Panc1 (cell line): ENCODE data around the gene CPLX1. TPM values are rescaled to one million over a fixed set of nuclear protein-coding genes. Genes with fewer than 3 reads are reported as not detected.

ENCODE experiments used
- ATAC-seq: fragments of 200-7000 bp; cut with Tn5 transposase; 2 replicates; pipeline ENCODE4 v1.9.1; 2020; ENCODE audit warnings: mild to moderate bottlenecking, moderate library complexity
- BruUV-seq: library from RNA; stranded (reverse); fragments of 400-500 nt; replicated peaks from 2 replicates; lab custom pipeline; 2021; lab: Mats Ljungman, UMichigan
- CTCF ChIA-PET: fragments of 300-600 bp; sonication (Branson Sonifier 250); formaldehyde crosslinking; loops from one replicate; lab custom pipeline; 2022; ENCODE audit warnings: antibody characterized with exemption; lab: Charles Lee
- POLR2A ChIA-PET: fragments of 300-600 bp; sonication (Branson Sonifier 250); formaldehyde crosslinking; loops from one replicate; lab custom pipeline; 2022; ENCODE audit warnings: antibody characterized with exemption; lab: Charles Lee
- DNase-seq: peaks from one replicate; pipeline ENCODE4 v3.0.0-alpha.2; 2010; ENCODE audit warnings: low read depth, low spot score
- H3K27ac ChIP-seq: 2 replicates; pipeline ENCODE4 v1.5.1; 2011; ENCODE audit warnings: mild to moderate bottlenecking, low read length, inconsistent platforms
- H3K27me3 ChIP-seq: fragments of 200-500 bp; sonication (Bioruptor generic); 2 replicates; pipeline ENCODE4 v1.6.0; 2014; ENCODE audit warnings: low read length, inconsistent platforms; ENCODE audit not compliant: control insufficient read depth, insufficient read depth
- H3K36me3 ChIP-seq: fragments of 200-500 bp; sonication (Bioruptor generic); 2 replicates; pipeline ENCODE4 v1.5.1; 2014; ENCODE audit warnings: inconsistent platforms, mild to moderate bottlenecking, low read length, moderate library complexity; ENCODE audit not compliant: control insufficient read depth, insufficient read depth
- H3K4me1 ChIP-seq: 2 replicates; pipeline ENCODE4 v1.5.1; 2011; ENCODE audit warnings: inconsistent platforms, mild to moderate bottlenecking, low read length, moderate library complexity; ENCODE audit not compliant: control insufficient read depth, insufficient read depth
- H3K4me3 ChIP-seq, 2 experiments: 2 replicates each; pipeline ENCODE4 v1.5.1; 2011 to 2012; ENCODE audit warnings: low read depth in 2 of 2, low read length in 2 of 2, mild to moderate bottlenecking in 2 of 2, inconsistent platforms in 1 of 2, moderate library complexity in 1 of 2
- H3K9me3 ChIP-seq: fragments of 200-500 bp; sonication (Bioruptor generic); 2 replicates; pipeline ENCODE4 v1.5.1; 2014; ENCODE audit warnings: low read depth, mild to moderate bottlenecking, inconsistent platforms, low read length, moderate library complexity; ENCODE audit not compliant: control insufficient read depth, insufficient read depth
- POLR2AphosphoS5 ChIP-seq: IDR thresholded peaks from 2 replicates; pipeline ENCODE4 v1.6.1; 2012; ENCODE audit warnings: mild to moderate bottlenecking, low read depth, low read length, moderate library complexity
- REST ChIP-seq, 2 experiments: IDR thresholded peaks; 2 replicates each; pipeline ENCODE4 v1.6.1; 2011 to 2012; ENCODE audit warnings: low read depth in 2 of 2, control low read depth in 1 of 2, low read length in 1 of 2, mild to moderate bottlenecking in 1 of 2, moderate library complexity in 1 of 2; ENCODE audit not compliant: insufficient read depth in 1 of 2
- SIN3A ChIP-seq: IDR thresholded peaks from 2 replicates; pipeline ENCODE4 v1.6.1; 2012; ENCODE audit warnings: low read depth, mild to moderate bottlenecking, low read length, moderate library complexity, borderline replicate concordance; ENCODE audit not compliant: insufficient read depth
- TCF7L2 ChIP-seq: IDR thresholded peaks from 2 replicates; pipeline ENCODE4 v1.6.1; 2011; ENCODE audit warnings: mild to moderate bottlenecking, low read depth, low read length, inconsistent platforms
- in situ Hi-C: cut with HindIII; loops from 2 replicates; pipeline ENCODE4 v1.10.0; 2016; ENCODE audit warnings: low sequenced_read_pairs, low pct_unique_long_range_greater_than_20kb
- intact Hi-C: fragments of 100-400 bp; cut with micrococcal nuclease; formaldehyde crosslinking; loops from one replicate; pipeline ENCODE4 v1.10.0; 2022; ENCODE audit not compliant: unreplicated experiment
- total RNA-seq: library from RNA; stranded (reverse); gene quantifications from one replicate; pipeline ENCODE4 v1.2.1, GENCODE V29; 2021; ENCODE audit not compliant: unreplicated experiment
- TF ChIP-seq, protein P1 (sequence below): fragments of 450-650 bp; IDR thresholded peaks from 2 replicates; pipeline ENCODE4 v1.5.1; 2017; ENCODE audit warnings: mild to moderate bottlenecking

CPLX1 gene
- total RNA-seq, 1 experiment from 2014 or later = 6.7 TPM

DNA sequence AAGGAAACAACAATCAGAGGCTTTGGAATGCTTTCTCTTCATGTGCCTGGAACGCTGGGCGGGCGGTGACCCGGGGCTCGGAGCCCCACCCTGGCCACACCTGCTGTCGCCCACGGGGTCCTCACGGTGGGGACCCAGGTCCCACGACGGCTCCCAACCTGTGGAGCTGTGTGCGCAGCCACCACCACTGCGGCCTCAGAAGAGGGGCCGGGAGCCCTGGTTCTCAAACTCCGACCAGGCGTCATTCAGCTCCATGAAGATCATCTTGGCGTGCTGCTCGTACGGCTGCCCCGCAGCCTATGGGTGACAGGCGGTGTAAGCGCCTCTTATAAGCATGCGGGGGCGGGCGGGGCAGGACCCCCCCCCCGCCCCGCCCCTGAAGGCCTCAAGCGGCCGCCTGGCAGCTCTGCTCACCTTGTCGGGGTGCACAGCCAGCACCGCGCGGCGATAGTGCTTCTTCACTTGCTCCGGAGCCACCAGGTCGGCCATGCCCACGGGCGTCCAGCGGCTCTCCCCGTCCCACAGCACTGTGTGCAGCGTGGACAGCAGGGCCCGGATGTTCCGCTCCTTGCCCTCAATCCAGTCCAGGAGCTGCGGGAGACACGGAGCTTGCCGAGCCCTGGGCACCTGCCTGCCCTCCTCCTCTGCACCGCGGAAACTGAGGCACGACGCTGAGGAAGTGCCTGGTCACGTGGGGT lies 23.7 kb upstream of the CPLX1 start:
- Histone ChIP-seq H3K4me3 (no peak overlapping the region), H3K27ac (no peak overlapping the region), H3K27me3 (no peaks in the 10 kb centered on the region), H3K36me3 (no peaks in the 10 kb centered on the region), H3K9me3 (no peaks in the 10 kb centered on the region), H3K4me1 (no peaks in the 10 kb centered on the region)
- intact Hi-C loops = no loop called here
- CTCF ChIA-PET = no interaction called here
- ATAC-seq = no peak
- DNase-seq = no peak
- in situ Hi-C loops = no loop called here
- TF ChIP-seq TCF7L2 = no peak
- TF ChIP-seq SIN3A = no peak
- TF ChIP-seq, protein P1, sequence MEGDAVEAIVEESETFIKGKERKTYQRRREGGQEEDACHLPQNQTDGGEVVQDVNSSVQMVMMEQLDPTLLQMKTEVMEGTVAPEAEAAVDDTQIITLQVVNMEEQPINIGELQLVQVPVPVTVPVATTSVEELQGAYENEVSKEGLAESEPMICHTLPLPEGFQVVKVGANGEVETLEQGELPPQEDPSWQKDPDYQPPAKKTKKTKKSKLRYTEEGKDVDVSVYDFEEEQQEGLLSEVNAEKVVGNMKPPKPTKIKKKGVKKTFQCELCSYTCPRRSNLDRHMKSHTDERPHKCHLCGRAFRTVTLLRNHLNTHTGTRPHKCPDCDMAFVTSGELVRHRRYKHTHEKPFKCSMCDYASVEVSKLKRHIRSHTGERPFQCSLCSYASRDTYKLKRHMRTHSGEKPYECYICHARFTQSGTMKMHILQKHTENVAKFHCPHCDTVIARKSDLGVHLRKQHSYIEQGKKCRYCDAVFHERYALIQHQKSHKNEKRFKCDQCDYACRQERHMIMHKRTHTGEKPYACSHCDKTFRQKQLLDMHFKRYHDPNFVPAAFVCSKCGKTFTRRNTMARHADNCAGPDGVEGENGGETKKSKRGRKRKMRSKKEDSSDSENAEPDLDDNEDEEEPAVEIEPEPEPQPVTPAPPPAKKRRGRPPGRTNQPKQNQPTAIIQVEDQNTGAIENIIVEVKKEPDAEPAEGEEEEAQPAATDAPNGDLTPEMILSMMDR = no peak
- no peak for TF ChIP-seq POLR2AphosphoS5
- no peak for TF ChIP-seq REST (IDR thresholded peaks at IDR 0.05; ENCODE audit: insufficient read depth in 1 of 2, low read depth in 2 of 2, low read length in 1 of 2)
- BruUV-seq = no TSS peak
- POLR2A ChIA-PET = no interaction called here

- in situ Hi-C loops = no loop called here
- Histone ChIP-seq H3K36me3 (no peaks in the 10 kb centered on the region), H3K27ac (no peak overlapping the region), H3K4me3 (no peak overlapping the region), H3K27me3 (no peaks in the 10 kb centered on the region), H3K9me3 (no peaks in the 10 kb centered on the region), H3K4me1 (no peaks in the 10 kb centered on the region)
- CTCF ChIA-PET = no interaction called here
- TF ChIP-seq POLR2AphosphoS5 (no peak), TCF7L2 (no peak), SIN3A (no peak), REST (IDR thresholded peaks at IDR 0.05; ENCODE audit: insufficient read depth in 1 of 2, low read depth in 2 of 2, low read length in 1 of 2) (no peak)
- TF ChIP-seq, protein P1 = no peak
- intact Hi-C loops = no loop called here
- no TSS peak for BruUV-seq
- DNase-seq = no peak
- POLR2A ChIA-PET = no interaction called here
- ATAC-seq = no peak
Measured at GRCh38 chr4:848803-849477, 23.0 kb upstream of the CPLX1 start.
